ENCODE data around the gene BATF2. TPM values are rescaled to one million over a fixed set of nuclear protein-coding genes. Genes with fewer than 3 reads are reported as not detected.

Gene BATF2
- total RNA-seq, 1 experiment from 2014 or later, result 0.46 TPM

GRCh38 chr11:65021509-65021908 is 24.7 kb upstream of the BATF2 start:
- intact Hi-C loops (cut with micrococcal nuclease; ENCODE audit: unreplicated experiment), result no loop called here
- BruUV-seq (replicated peaks), result no TSS peak
- no peak for DNase-seq
- H3K79me2 ChIP-seq (ENCODE audit: low read depth), result no peaks in the 10 kb centered on the region
- ChIA-PET POLR2A (ENCODE audit: unreplicated experiment) (no interaction called here), CTCF (no interaction called here)
- H3K27me3 ChIP-seq (ENCODE audit: insufficient read depth, low read depth), result no peaks in the 10 kb centered on the region
- no peaks in the 10 kb centered on the region; the same call in 1 of the 2 replicates for H3F3A ChIP-seq (ENCODE audit: insufficient read depth, low read depth)
- TF ChIP-seq, protein P1, sequence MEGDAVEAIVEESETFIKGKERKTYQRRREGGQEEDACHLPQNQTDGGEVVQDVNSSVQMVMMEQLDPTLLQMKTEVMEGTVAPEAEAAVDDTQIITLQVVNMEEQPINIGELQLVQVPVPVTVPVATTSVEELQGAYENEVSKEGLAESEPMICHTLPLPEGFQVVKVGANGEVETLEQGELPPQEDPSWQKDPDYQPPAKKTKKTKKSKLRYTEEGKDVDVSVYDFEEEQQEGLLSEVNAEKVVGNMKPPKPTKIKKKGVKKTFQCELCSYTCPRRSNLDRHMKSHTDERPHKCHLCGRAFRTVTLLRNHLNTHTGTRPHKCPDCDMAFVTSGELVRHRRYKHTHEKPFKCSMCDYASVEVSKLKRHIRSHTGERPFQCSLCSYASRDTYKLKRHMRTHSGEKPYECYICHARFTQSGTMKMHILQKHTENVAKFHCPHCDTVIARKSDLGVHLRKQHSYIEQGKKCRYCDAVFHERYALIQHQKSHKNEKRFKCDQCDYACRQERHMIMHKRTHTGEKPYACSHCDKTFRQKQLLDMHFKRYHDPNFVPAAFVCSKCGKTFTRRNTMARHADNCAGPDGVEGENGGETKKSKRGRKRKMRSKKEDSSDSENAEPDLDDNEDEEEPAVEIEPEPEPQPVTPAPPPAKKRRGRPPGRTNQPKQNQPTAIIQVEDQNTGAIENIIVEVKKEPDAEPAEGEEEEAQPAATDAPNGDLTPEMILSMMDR (conservative IDR thresholded peaks at IDR 0.05), result no peak
- no peak for TF ChIP-seq EZH2 (IDR thresholded peaks at IDR 0.05; ENCODE audit: low read depth)
- H4K20me1 ChIP-seq (ENCODE audit: insufficient read depth), result no peaks in the 10 kb centered on the region
- no peak overlapping the region for H3K4me3 ChIP-seq
- H3K4me1 ChIP-seq (replicated peaks; ENCODE audit: insufficient read depth), result no peaks in the 10 kb centered on the region
- no peak overlapping the region for H2AFZ ChIP-seq
- no peak overlapping the region for H3K4me2 ChIP-seq
- H3K9me2 ChIP-seq (ENCODE audit: insufficient read depth), result no peaks in the 10 kb centered on the region
- H3K36me3 ChIP-seq (ENCODE audit: low read depth), result no peaks in the 10 kb centered on the region
- H3K9me3 ChIP-seq (ENCODE audit: insufficient read depth, low read depth), result no peaks in the 10 kb centered on the region
- H3K27ac ChIP-seq, result no peak overlapping the region

DNA sequence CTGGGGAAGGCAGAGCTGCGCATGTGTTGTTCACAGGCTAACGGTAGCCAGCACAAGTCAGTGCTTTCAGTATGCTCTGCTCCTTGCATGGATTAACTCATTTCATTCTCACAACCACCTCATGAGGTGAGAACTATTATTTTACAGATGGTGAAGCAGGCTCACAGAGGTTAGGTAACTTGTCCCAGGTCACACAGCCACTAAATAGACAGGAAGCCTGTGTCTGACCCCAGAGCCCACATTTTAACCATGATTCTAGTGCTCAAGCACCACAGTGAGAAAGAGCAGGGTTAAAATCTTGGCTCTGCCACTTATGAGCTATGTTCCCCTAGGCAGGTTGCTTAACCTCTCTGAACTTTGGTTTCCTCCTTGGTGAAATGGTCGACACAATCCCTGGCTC is 24.2 kb upstream of the BATF2 start:
- no peak overlapping the region for H3K4me2 ChIP-seq
- no peak for DNase-seq
- no peak for TF ChIP-seq EZH2 (IDR thresholded peaks at IDR 0.05; ENCODE audit: low read depth)
- TF ChIP-seq, protein P1 (conservative IDR thresholded peaks at IDR 0.05), result no peak
- POLR2A ChIA-PET (ENCODE audit: unreplicated experiment), result no interaction called here
- no peaks in the 10 kb centered on the region for H3K9me3 ChIP-seq (ENCODE audit: insufficient read depth, low read depth)
- no peaks in the 10 kb centered on the region for H3K9me2 ChIP-seq (ENCODE audit: insufficient read depth)
- H3K27me3 ChIP-seq (ENCODE audit: insufficient read depth, low read depth), result no peaks in the 10 kb centered on the region
- no TSS peak for BruUV-seq (replicated peaks)
- H3K79me2 ChIP-seq (ENCODE audit: low read depth), result peaks cover 2% of the 10 kb centered on the region; the same call in 1 of the 2 replicates
- no peak overlapping the region for H3K27ac ChIP-seq
- H3K4me3 ChIP-seq, result no peak overlapping the region
- no peaks in the 10 kb centered on the region for H3K4me1 ChIP-seq (replicated peaks; ENCODE audit: insufficient read depth)
- no peaks in the 10 kb centered on the region for H4K20me1 ChIP-seq (ENCODE audit: insufficient read depth)
- no peak overlapping the region for H2AFZ ChIP-seq
- H3K36me3 ChIP-seq (ENCODE audit: low read depth), result no peaks in the 10 kb centered on the region
- intact Hi-C loops (cut with micrococcal nuclease; ENCODE audit: unreplicated experiment), result no loop called here
- CTCF ChIA-PET, result no interaction called here
- H3F3A ChIP-seq (ENCODE audit: insufficient read depth, low read depth), result no peaks in the 10 kb centered on the region; the same call in 1 of the 2 replicates

DNA sequence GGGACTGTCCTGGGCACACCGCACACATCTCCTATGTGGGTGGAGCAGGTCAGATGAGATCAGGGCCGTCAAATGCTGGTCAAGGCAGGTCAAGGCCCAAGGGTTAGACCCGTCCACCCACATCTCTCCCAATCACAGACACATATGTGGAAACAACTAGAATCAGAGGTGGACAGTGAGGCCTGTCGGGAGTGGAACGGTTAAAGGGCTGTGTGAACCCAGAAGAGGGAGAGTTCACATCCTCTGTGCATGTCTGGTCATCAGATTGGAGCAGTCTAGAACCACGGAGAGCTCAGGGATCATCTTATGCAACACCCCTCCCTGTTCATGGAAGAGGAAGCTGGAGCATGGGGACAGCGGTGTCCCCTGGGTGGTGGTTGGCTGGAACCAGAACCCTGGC is 23.1 kb upstream of the BATF2 start:
- no peak for TF ChIP-seq EZH2 (IDR thresholded peaks at IDR 0.05; ENCODE audit: low read depth)
- TF ChIP-seq, protein P1 (conservative IDR thresholded peaks at IDR 0.05), result no peak
- intact Hi-C loops (cut with micrococcal nuclease; ENCODE audit: unreplicated experiment), result loop anchor here (10.0 kb wide), 1 partner anchor 245 kb away; the partner anchor contains the start of gene SF1

More for the DNA sequence above, 23.1 kb upstream of the BATF2 start:
- no peaks in the 10 kb centered on the region for H3K36me3 ChIP-seq (ENCODE audit: low read depth)
- no peak overlapping the region for H3K27ac ChIP-seq
- ChIA-PET POLR2A (ENCODE audit: unreplicated experiment) (no interaction called here), CTCF (no interaction called here)
- BruUV-seq (replicated peaks), result no TSS peak
- no peaks in the 10 kb centered on the region for H3K9me2 ChIP-seq (ENCODE audit: insufficient read depth)
- no peaks in the 10 kb centered on the region for H4K20me1 ChIP-seq (ENCODE audit: insufficient read depth)
- H3K4me3 ChIP-seq, result no peak overlapping the region
- no peak overlapping the region for H3K4me2 ChIP-seq
- peaks cover 13% of the 10 kb centered on the region for H3K79me2 ChIP-seq (ENCODE audit: low read depth)
- DNase-seq, result no peak
- no peaks in the 10 kb centered on the region for H3K27me3 ChIP-seq (ENCODE audit: insufficient read depth, low read depth)
- peaks cover 7% of the 10 kb centered on the region for H3K4me1 ChIP-seq (replicated peaks; ENCODE audit: insufficient read depth)
- H3K9me3 ChIP-seq (ENCODE audit: insufficient read depth, low read depth), result no peaks in the 10 kb centered on the region
- H3F3A ChIP-seq (ENCODE audit: insufficient read depth, low read depth), result 0 out of 2 replicates have a peak, but pooled peaks cover under 1% of the 10 kb centered on the region
- H2AFZ ChIP-seq, result no peak overlapping the region

Measured in PC-9 (cell line).